Endothelial cell of umbilical vein (primary cell): ENCODE measurements around the gene SEMA4D. TPM values are rescaled to one million over a fixed set of nuclear protein-coding genes. Genes with fewer than 3 reads are reported as not detected.

Source experiments
- BruUV-seq: library from RNA; stranded (reverse); fragments of 400-500 nt; replicated peaks from 2 replicates; lab custom pipeline; 2021; lab: Mats Ljungman, UMichigan
- CTCF ChIA-PET: fragments of 300-600, 350-600 bp; sonication (Branson Sonifier 250); formaldehyde crosslinking; loops from one replicate; lab custom pipeline; 2021; ENCODE audit warnings: antibody characterized with exemption, inconsistent platforms; lab: Charles Lee
- POLR2A ChIA-PET: fragments of 300-600, 350-600 bp; sonication (Branson Sonifier 250); formaldehyde crosslinking; loops from one replicate; lab custom pipeline; 2021; ENCODE audit warnings: antibody characterized with exemption, inconsistent platforms; lab: Charles Lee
- DNase-seq: peaks from one replicate; pipeline ENCODE4 v3.0.0-alpha.2; 2011; ENCODE audit warnings: low read depth, low spot score
- FAIRE-seq: peaks from 2 replicates; lab custom pipeline; 2011; peaks lifted over from hg19 to GRCh38; lab: Jason Lieb, UNC
- H2AFZ ChIP-seq: 2 replicates; pipeline ENCODE4 v1.6.0; 2012; ENCODE audit warnings: low read depth, low read length, control low read depth, inconsistent platforms
- H3K27ac ChIP-seq: 2 replicates; pipeline ENCODE4 v1.5.1; 2011; ENCODE audit warnings: low read depth, mild to moderate bottlenecking, control low read depth, low read length, moderate library complexity; ENCODE audit not compliant: insufficient read depth
- H3K27me3 ChIP-seq, 2 experiments: 2 replicates each; pipeline versions ENCODE4 v1.6.0 to v1.6.1; 2011; ENCODE audit warnings: low read length in 2 of 2, mixed read lengths in 1 of 2; ENCODE audit not compliant: control insufficient read depth in 2 of 2, insufficient read depth in 2 of 2
- H3K36me3 ChIP-seq, 2 experiments: 2 replicates in 1 of 2; 3 replicates in 1 of 2; pipeline ENCODE4 v1.5.1; 2011; ENCODE audit warnings: low read length in 2 of 2, mild to moderate bottlenecking in 1 of 2, moderate library complexity in 1 of 2; ENCODE audit not compliant: control insufficient read depth in 2 of 2, insufficient read depth in 2 of 2; ENCODE audit errors: extremely low read depth in 1 of 2
- H3K4me1 ChIP-seq: 3 replicates; pipeline ENCODE4 v1.5.1; 2011; ENCODE audit warnings: mild to moderate bottlenecking, low read length; ENCODE audit not compliant: control insufficient read depth, insufficient read depth; ENCODE audit errors: extremely low read depth
- H3K4me2 ChIP-seq: 2 replicates; pipeline ENCODE4 v1.6.1; 2011; ENCODE audit warnings: low read length, control low read depth, mixed read lengths; ENCODE audit not compliant: insufficient read depth
- H3K4me3 ChIP-seq, 3 experiments: fragments of 200-600 bp in 1 of 3; sonication (generic), shearing (Covaris generic) in 1 of 3; replicated peaks in 1 of 3; 2 replicates each; pipeline ENCODE4 v1.5.1; 2011 to 2016; ENCODE audit warnings: control low read depth in 3 of 3, low read length in 3 of 3, mild to moderate bottlenecking in 2 of 3, inconsistent platforms in 1 of 3, low read depth in 1 of 3, moderate library complexity in 1 of 3; ENCODE audit not compliant: insufficient read depth in 1 of 3
- H3K79me2 ChIP-seq: 2 replicates; pipeline ENCODE4 v1.6.0; 2012; ENCODE audit warnings: low read length, inconsistent platforms; ENCODE audit not compliant: control insufficient read depth, insufficient read depth
- H3K9ac ChIP-seq: replicated peaks from 2 replicates; pipeline ENCODE3; 2011; ENCODE audit warnings: low read length, control low read depth; ENCODE audit not compliant: insufficient read depth; ENCODE audit errors: extremely low read depth
- H3K9me1 ChIP-seq: replicated peaks from 3 replicates; pipeline ENCODE4 v1.6.0; 2011; ENCODE audit warnings: mild to moderate bottlenecking, low read length; ENCODE audit not compliant: control insufficient read depth, insufficient read depth; ENCODE audit errors: extremely low read depth
- H3K9me3 ChIP-seq: replicated peaks from 2 replicates; pipeline ENCODE4 v1.5.1; 2012; ENCODE audit warnings: low read length, inconsistent platforms; ENCODE audit not compliant: control insufficient read depth, insufficient read depth
- H4K20me1 ChIP-seq: replicated peaks from 2 replicates; pipeline ENCODE3; 2011; ENCODE audit warnings: mild to moderate bottlenecking, low read length; ENCODE audit not compliant: control insufficient read depth, insufficient read depth; ENCODE audit errors: extremely low read depth
- EZH2 ChIP-seq: IDR thresholded peaks from 2 replicates; pipeline ENCODE4 v1.6.1; 2012; ENCODE audit warnings: borderline replicate concordance, low read depth, mild to moderate bottlenecking, moderate library complexity, low read length, inconsistent platforms; ENCODE audit not compliant: severe bottlenecking
- FOS ChIP-seq: IDR thresholded peaks from 2 replicates; pipeline ENCODE4 v1.6.1; 2011; ENCODE audit warnings: mild to moderate bottlenecking, low read length, moderate library complexity, borderline replicate concordance; ENCODE audit not compliant: insufficient read depth
- GATA2 ChIP-seq: IDR thresholded peaks from 2 replicates; pipeline ENCODE4 v1.7.0; 2011; ENCODE audit warnings: low read depth, mild to moderate bottlenecking, moderate library complexity, mixed read lengths, low read length; ENCODE audit not compliant: insufficient read length, insufficient read depth
- JUN ChIP-seq: IDR thresholded peaks from 2 replicates; pipeline ENCODE4 v1.6.1; 2011; ENCODE audit warnings: borderline replicate concordance, low read depth; ENCODE audit not compliant: insufficient read length, insufficient read depth
- MAX ChIP-seq: IDR thresholded peaks from 2 replicates; pipeline ENCODE4 v1.6.1; 2011; ENCODE audit not compliant: insufficient read depth, insufficient read length
- MYC ChIP-seq: IDR thresholded peaks from one replicate; pipeline ENCODE4 v1.6.1; 2011; ENCODE audit warnings: mild to moderate bottlenecking, low read depth, low read length
- POLR2A ChIP-seq: IDR thresholded peaks from 2 replicates; pipeline ENCODE4 v1.6.1; 2012; ENCODE audit warnings: low read depth, mild to moderate bottlenecking, control low read depth, low read length
- POLR2AphosphoS5 ChIP-seq: IDR thresholded peaks from 2 replicates; pipeline ENCODE4 v1.6.1; 2012; ENCODE audit warnings: low read depth, mild to moderate bottlenecking, control low read depth, low read length, moderate library complexity; ENCODE audit not compliant: insufficient read depth
- dilution Hi-C: fragments of 300-500 bp; cut with MboI; formaldehyde crosslinking; loops from one replicate; pipeline ENCODE4 v1.15.0; 2019; ENCODE audit warnings: low sequenced_read_pairs; ENCODE audit not compliant: extremely low pct_ligation_motif_present
- intact Hi-C: fragments of 100-400 bp; cut with micrococcal nuclease; formaldehyde crosslinking; loops from one replicate; pipeline ENCODE4 v1.10.0; 2022
- polyA plus RNA-seq, 4 experiments: library from polyadenylated mRNA; depleted of rRNA in 3 of 4; stranded (reverse) in 3 of 4; unstranded in 1 of 4; fragments of >200 nt; gene quantifications; 2 replicates each; pipeline versions ENCODE4 v1.2.1 to v1.2.3, GENCODE V29; 2011 to 2012; ENCODE audit warnings: missing spikeins in 1 of 4
- total RNA-seq: library from RNA; stranded (reverse); gene quantifications from 2 replicates; pipeline ENCODE4 v1.2.3, GENCODE V29; 2021
- TF ChIP-seq, protein P1 (sequence below), 2 donors: IDR thresholded peaks; 1 replicate in 1 of 2; 2 replicates in 1 of 2; pipeline ENCODE4 v1.5.1; 2011; ENCODE audit warnings: low read length in 2 of 2, mild to moderate bottlenecking in 2 of 2, moderate library complexity in 2 of 2, control low read depth in 1 of 2, inconsistent platforms in 1 of 2, low read depth in 1 of 2; ENCODE audit not compliant: insufficient read depth in 1 of 2; ENCODE audit errors: extremely low read depth in 1 of 2

The SEMA4D gene
- total and polyA plus RNA-seq, 2 donors (not counting 3 experiments of a cell fraction or from before 2014, with no cell fraction given): 3.9 to 15.7 TPM

- TF ChIP-seq POLR2A (no peak), GATA2 (no peak), FOS (no peak), MAX (no peak), JUN (no peak), EZH2 (no peak), POLR2AphosphoS5 (no peak), MYC (no peak)
- TF ChIP-seq, protein P1, sequence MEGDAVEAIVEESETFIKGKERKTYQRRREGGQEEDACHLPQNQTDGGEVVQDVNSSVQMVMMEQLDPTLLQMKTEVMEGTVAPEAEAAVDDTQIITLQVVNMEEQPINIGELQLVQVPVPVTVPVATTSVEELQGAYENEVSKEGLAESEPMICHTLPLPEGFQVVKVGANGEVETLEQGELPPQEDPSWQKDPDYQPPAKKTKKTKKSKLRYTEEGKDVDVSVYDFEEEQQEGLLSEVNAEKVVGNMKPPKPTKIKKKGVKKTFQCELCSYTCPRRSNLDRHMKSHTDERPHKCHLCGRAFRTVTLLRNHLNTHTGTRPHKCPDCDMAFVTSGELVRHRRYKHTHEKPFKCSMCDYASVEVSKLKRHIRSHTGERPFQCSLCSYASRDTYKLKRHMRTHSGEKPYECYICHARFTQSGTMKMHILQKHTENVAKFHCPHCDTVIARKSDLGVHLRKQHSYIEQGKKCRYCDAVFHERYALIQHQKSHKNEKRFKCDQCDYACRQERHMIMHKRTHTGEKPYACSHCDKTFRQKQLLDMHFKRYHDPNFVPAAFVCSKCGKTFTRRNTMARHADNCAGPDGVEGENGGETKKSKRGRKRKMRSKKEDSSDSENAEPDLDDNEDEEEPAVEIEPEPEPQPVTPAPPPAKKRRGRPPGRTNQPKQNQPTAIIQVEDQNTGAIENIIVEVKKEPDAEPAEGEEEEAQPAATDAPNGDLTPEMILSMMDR (IDR thresholded peaks at IDR 0.05; ENCODE audit: extremely low read depth in 1 of 2, insufficient read depth in 1 of 2, low read depth in 1 of 2, low read length in 2 of 2): no peak
- intact Hi-C loops (no loop called here), dilution Hi-C loops (no loop called here)
- Histone ChIP-seq H3K79me2 (no peaks in the 10 kb centered on the region), H3K9me3 (no peaks in the 10 kb centered on the region), H3K27me3 (peaks cover 4 to 6% of the 10 kb centered on the region in 2 experiments), H3K4me1 (no peaks in the 10 kb centered on the region), H3K9ac (no peak overlapping the region), H3K36me3 (no peaks in the 10 kb centered on the region), H3K9me1 (no peaks in the 10 kb centered on the region), H4K20me1 (no peaks in the 10 kb centered on the region), H3K27ac (no peak overlapping the region), H2AFZ (no peak overlapping the region), H3K4me2 (no peak overlapping the region), H3K4me3 (no peak overlapping the region)
- FAIRE-seq (no peak), DNase-seq (peak; percentile 25)
- ChIA-PET POLR2A (no interaction called here), CTCF (no interaction called here)
- BruUV-seq: no TSS peak
Observed at GRCh38 chr9:89505911-89506310, 8.0 kb upstream of the SEMA4D start.
